CMK (cell line): ENCODE results near the gene HEPACAM2.
A peak's percentile ranks its signal among the peaks of the same experiment; 100 is the strongest.

ENCODE experiments used
- DNase-seq: peaks from one replicate; pipeline ENCODE4 v3.0.0-alpha.2; 2010; ENCODE audit warnings: low read depth

HEPACAM2 gene

DNA sequence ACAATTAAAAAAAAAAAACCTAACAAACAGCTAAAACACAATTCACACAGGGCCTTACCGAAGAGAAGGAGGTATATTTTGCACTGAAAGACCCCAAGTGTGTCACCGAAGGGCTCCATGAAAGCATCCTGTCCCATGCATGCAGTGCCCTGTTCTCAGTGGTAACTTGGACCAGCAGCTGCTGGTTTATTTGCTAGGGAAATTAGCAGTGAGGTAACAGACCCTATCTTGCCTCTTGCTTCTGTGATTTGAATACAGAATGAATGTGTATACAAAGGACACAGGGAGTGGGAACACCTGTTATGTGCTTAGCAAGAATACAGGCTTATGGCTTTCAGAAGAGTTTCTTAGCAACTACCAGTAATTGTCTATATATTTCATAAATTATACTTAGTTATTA is at the start of gene HEPACAM2:
HEPACAM2 (minus strand) TSS at position 160 of the 400 bp plus-strand sequence.
- no peak for DNase-seq

DNA sequence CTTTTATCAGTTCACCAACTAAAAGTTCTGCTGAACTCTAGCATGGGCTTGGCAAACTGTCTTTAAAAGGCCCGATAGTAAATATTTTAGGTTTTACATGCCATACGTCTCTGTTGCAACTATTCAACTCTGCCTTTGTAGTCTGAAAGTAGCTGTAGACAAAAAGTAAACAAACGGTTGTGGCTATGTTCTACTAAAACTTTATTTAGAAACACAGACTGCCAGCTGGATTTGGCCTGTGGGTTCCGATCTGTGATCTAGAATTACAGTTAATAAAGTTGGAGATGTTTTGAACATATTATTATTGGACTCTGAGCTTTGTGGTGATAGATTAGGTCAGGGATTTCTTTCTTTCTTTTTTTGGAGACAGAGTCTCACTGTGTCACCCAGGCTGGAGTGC is 39.0 kb upstream of the HEPACAM2 start:
- DNase-seq: no peak

GRCh38 chr7:93262535-93262934 is 36.3 kb upstream of the HEPACAM2 start:
- DNase-seq: no peak

DNA sequence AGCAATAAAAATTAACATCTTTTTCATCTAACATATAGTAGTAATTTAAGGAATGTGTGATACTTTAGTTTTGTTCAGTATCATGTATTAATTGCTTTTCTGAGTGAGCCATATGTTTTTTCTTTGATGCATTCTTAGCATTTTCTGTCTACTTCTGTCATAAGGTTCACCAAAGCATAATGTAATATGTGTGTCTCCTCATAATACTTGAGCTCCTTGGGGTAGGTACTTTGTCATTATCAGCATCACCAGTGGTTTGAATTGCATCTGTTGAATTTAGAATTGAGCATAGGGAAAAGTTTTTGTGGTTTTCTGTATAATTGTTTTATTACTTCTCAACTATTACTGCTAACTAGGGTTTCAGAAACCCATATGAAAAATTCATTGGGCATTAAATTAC is 32.4 kb upstream of the HEPACAM2 start:
- DNase-seq: no peak

GRCh38 chr7:93249491-93250148 is 23.4 kb upstream of the HEPACAM2 start:
- no peak for DNase-seq

DNA sequence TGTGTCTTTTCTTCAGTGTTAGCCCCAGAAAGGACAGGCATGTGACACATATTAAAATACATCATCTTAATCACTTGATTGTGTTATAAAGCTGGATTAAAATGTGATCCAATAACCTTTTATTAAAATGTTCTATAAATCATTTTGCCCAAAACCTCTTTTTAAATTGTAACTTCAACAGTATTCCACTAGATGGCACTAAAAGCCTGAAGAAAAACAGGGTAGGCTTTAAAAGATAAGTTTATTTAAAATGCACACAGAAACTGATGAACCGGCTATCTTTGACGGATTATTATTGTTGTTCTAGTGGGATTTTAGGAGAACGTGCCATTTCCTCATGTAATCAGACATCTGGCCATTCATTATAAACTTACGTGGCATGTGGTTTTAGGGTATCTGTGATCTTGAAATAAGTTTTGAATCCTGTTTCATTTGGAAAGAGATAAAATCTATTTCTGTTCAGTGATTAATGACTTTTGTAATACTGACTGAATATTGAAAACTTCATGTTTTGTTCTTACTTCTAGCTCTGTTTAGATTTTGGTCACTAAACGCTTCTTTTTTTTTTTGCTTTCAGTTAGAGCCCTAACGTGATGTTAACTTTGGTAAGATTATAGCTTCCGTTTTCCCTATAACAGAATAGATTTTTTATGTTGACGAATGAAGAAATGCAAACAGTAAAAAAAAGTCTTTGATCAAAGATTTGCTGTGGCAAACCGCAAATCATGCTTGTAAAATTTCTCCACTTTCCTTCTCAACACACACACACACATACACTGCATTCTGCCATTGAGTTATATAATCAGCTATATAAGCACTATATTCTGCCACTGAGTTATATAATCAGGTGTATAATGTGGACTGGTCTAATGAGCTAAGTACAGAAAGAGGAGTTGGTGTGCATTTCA is 19.5 kb upstream of the HEPACAM2 start:
- DNase-seq: no peak

DNA sequence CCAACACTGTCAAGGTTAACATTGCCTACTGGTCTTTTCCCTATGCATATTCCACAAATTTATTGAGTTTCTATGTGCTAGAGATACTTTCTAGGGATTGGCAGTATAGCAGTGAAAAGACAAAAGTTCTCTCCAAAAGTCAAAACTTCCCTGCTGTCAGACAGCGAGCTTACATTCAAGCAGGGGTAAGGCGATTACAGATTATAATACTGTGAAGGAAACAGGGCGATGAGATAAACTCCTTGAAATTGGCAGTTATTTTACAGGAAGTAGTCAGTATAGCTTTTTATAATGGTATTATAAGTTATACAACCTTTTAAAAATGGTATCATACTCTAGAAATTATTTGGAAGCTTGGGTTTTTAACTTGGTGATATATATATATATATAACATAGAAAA is 15.8 kb upstream of the HEPACAM2 start:
- DNase-seq: no peak

GRCh38 chr7:93239824-93240223 is 13.6 kb upstream of the HEPACAM2 start:
- no peak for DNase-seq

GRCh38 chr7:93238748-93239147 is 12.5 kb upstream of the HEPACAM2 start:
- DNase-seq: no peak

DNA sequence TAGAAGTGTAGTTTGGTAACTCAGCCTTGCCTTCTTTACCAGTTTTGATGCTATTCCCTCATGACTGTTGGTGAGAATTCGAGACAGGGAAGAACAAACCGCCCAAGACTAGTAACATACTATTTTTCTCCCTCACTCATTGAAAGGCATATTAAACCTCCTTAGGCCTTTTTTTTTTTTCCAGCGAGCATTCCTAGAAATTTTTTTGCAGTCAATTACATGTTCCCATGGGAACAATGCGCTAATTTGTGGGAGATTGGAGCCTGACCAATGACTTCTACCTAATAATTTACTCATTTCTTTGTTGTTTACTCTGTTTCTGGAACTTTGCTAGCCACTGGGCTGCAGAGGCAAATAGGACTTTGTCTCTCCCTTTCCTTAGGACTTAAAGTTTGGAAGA is 11.9 kb upstream of the HEPACAM2 start:
- no peak for DNase-seq

DNA sequence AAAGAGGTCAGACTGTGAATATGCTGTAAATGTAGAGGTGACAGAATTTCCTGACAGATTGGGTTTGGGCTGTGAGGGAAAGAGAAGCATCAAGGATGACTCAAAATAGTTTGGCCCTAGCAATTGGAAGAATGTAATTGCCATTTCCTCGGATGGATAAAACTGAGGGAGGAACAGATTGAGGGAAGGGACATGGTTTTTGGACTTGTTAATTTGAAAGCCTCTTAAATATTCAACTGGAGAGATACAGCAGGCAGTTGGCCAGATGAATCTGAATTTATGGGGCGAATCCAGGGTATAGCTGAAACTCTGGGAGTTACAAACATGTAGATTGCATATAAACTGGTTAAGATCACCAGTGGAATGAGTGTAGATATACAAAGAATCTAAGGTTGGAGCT is 9.3 kb upstream of the HEPACAM2 start:
- DNase-seq: no peak

DNA sequence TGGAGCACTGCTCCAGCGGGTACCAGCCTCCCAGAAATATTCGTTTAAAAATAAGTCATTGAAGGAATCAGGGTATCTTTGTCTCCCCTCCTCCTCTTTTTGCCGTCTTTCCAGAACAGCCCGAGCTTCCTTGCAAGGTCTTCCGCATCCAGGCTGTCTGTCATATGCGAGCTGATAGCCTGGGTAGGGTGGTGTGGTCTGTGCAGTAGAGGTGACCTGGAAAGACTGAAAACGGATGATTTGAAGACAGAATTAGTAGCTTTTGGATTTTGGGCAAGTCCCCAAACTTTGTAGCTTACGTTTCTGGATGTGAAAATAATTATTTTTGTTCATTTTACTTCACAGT is 6.4 kb upstream of the HEPACAM2 start:
- DNase-seq: no peak

DNA sequence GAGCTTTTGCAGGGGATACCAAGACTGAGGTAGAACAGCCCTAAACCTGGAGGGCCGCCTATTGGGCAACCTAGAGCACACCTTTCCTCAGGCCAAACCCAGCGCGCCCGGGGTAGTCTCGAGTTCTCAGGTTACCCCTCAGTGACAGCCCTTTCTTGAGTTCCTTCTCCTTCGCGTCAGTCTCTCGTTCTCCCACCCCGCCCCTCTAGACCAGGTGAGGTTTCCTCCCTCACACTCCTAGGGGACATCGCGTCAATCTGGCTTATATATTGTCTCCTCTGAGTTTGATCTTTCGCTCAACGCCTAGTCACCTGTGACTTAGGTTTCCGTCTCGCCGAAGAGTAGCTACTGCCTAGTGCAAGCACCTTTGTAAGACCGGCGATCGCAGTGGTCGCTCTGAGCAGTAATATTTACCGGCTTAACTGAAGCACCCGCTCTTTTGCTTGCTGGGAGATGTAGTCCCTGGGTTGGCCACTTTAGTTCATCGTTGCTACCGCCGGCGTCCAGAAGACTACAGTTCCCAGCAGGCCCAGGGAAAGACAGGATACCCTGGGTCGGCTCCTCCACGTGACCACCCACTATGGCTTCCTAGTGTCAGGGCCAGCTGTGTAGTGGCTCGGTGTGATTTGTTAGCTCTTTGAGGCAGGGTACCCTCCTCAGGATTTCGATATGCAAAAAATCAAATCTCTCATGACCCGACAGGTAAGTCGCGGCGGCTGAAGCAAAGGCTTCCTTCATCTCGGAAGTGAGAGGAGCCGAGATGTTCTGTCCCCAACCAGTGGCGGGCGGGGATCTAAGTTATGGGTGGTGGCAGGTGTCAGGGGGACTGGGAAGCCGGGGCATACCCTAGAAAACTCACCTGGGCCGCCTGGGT is 5.8 kb upstream of the HEPACAM2 start, which contains the start of gene VPS50:
VPS50 (plus strand) TSS at position 568 of the 874 bp plus-strand sequence; CDS start at position 670, 102 bp downstream.
- DNase-seq: peak; percentile 80

- no peak for DNase-seq
Measured at GRCh38 chr7:93231259-93231658, 5.0 kb upstream of the HEPACAM2 start.

GRCh38 chr7:93228302-93228701 is 2.0 kb upstream of the HEPACAM2 start:
- DNase-seq: no peak

DNA sequence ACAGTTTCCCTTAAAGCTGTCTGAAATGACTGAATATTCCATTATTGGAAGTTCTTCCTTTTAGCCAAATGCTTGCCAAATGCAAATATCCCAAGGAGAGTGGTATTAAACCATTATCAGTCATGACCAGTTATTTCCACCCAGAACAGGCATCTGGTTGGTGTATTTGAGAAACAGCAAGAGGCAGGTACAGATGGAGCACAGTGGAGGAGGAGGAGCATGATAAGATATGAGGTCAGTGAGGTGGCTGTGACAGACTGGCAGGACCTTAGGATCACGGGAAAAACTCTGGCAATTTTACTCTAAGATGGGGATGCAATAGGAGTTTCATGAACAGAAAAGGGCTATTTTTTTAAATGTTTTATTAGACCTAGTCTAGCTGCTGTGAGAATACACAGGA is 6.4 kb downstream of the HEPACAM2 start:
- DNase-seq: no peak

- no peak for DNase-seq
Measured at GRCh38 chr7:93218997-93219827, 7.1 kb downstream of the HEPACAM2 start.

- no peak for DNase-seq
Measured at GRCh38 chr7:93212881-93213280, 13.4 kb downstream of the HEPACAM2 start.

DNA sequence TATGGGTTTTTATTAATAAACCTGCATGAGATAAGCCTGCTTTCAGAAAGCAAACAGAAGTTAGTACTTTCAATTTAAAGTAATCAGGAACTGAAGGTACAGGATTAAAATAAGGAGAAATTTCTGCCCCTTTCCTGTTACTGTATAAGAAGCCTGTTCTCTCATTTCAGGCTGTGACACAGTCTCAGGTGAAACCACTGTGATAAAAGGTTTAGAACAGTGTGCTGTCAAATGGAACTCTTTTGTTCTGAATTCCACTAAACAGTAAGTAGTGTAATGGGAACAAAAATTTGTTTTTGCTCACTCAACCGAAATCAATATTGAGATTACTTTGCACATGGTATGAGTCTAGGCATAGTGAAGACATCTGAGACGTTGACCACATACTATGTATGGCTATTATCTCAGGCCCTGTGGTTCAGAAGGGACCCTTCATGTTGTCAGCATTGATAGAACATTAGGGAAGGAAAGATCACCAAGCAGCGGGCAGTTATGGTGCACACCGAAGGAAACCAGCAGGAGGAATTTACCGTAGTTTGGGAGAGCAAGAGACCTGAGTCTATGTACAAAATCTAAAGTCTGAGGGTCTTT is 14.9 kb downstream of the HEPACAM2 start:
- DNase-seq: no peak

- no peak for DNase-seq
Measured at GRCh38 chr7:93205046-93205445, 21.2 kb downstream of the HEPACAM2 start.

DNA sequence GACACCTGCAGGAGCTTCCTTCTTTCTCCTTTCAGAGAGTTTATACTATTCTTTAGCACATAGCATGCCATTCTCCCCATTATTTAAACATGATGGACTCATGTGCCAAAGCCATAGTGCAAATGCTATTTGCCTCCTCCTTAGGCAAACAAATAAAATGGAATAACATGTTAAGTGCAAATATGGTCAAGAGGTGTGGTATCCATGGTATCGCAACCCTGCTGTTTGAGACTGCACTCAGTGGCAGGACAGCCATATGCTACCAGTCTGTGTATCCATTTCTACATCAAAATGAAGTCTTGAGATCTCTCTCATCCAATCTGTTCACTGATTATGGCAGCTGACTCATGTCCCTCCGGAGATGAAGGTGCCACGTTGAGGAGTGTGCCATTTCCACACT is 22.8 kb downstream of the HEPACAM2 start:
- DNase-seq: no peak
